DND-41 (cell line): ENCODE measurements around the gene PRKCA.

Experiments used
- EZH2 ChIP-seq: IDR thresholded peaks from 3 replicates; pipeline ENCODE4 v1.6.1; 2012; ENCODE audit warnings: borderline replicate concordance, low read depth, mild to moderate bottlenecking, moderate library complexity, low read length, inconsistent platforms; ENCODE audit not compliant: severe bottlenecking
- TF ChIP-seq, protein P1 (sequence below): IDR thresholded peaks from 2 replicates; pipeline ENCODE4 v1.5.1; 2012; ENCODE audit warnings: borderline replicate concordance, low read length, moderate library complexity, mild to moderate bottlenecking; ENCODE audit not compliant: poor library complexity, severe bottlenecking; ENCODE audit errors: extremely low read depth

DNA sequence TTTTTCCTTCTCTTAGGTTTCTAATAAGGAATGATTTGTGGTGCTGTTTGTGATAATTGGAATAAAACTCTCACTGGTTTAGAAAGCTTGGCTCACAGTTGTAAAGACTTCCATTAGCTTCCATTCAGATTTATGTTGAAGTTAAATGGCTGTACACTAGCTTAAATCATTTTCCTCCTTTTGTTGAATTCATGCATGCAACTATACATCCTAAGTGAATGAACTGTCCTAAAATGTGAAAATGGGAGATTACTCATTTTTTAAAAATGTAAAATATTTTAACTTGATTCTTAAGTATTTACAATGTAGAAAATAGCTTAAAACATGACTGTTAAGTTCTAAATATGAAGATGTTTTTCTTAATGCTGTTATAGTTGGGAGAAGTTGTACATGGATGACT, 15.2 kb downstream of the PRKCA start:
- TF ChIP-seq, protein P1, sequence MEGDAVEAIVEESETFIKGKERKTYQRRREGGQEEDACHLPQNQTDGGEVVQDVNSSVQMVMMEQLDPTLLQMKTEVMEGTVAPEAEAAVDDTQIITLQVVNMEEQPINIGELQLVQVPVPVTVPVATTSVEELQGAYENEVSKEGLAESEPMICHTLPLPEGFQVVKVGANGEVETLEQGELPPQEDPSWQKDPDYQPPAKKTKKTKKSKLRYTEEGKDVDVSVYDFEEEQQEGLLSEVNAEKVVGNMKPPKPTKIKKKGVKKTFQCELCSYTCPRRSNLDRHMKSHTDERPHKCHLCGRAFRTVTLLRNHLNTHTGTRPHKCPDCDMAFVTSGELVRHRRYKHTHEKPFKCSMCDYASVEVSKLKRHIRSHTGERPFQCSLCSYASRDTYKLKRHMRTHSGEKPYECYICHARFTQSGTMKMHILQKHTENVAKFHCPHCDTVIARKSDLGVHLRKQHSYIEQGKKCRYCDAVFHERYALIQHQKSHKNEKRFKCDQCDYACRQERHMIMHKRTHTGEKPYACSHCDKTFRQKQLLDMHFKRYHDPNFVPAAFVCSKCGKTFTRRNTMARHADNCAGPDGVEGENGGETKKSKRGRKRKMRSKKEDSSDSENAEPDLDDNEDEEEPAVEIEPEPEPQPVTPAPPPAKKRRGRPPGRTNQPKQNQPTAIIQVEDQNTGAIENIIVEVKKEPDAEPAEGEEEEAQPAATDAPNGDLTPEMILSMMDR: no peak
- no peak for TF ChIP-seq EZH2
